ENCODE results near the gene LRRC4C.

The LRRC4C gene

GRCh38 chr11:40291329-40291728 lies 1168.1 kb downstream of the LRRC4C start:
- no peak for DNase-seq (ENCODE audit: low read depth in 2 of 2)

- no peak for DNase-seq (ENCODE audit: low read depth in 2 of 2)
Observed at GRCh38 chr11:40290171-40290631, 1169.3 kb downstream of the LRRC4C start.

- no peak for DNase-seq (ENCODE audit: low read depth in 2 of 2)
Observed at GRCh38 chr11:40289370-40289769, 1170.1 kb downstream of the LRRC4C start.

DNA sequence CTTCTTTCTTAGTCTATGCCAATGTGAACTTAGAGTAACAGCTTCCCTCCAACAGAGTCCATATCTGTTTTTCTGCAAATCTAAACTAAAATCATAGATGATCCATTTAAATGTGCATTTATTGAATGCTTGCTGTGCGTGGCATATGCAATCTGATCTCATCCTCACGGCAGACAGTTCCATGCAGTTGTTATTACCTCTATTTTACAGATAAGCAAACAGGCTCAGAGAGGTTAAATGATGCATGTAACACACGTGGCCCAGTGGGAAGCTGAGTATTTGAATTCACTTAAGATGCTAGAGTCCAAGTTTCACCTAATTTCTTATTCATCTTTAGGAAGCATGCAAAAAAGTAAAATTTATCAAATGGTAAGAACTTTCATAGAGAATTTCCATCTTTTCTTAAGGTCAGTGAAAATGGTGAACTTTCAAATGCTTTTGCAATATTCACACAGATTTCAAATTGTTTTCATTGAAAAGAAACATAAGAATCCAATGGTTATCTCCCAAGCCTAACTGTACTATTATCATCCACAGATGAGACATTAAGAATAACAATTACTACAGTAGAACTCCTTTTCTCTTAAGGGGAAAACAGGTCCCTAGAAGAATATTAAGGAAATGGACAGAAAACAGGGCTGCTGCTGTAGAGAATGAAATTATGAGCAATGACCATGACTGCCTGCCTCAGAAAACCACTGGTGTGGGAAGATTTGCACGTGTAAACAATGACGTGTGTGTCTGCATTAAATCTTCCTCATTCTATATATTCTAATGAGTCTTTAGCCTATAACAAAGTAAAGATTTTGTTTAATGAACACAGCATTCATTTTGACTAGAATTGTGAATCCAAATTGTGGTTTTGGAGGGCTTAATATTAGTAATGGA lies 1171.3 kb downstream of the LRRC4C start:
- no peak for DNase-seq (ENCODE audit: low read depth in 2 of 2)

DNA sequence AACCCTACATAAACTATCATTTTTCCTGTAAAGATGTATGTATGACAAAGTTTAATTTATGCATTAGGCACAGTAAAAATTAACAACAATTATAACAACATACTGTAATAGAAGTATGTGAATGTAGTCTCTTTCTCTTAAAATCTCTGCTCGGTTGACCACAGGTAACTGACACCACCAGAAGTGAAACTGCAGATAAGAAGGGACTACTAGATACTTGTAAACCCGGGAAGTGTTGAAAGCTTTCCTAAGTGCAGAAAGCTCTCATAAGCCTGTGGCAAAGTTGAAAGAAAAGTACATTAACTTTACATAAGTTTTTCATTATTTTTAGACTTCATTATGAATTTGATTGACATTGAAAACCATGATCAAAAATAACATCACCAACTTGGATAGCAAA lies 1173.3 kb downstream of the LRRC4C start:
- DNase-seq (ENCODE audit: low read depth in 2 of 2), result no peak

DNA sequence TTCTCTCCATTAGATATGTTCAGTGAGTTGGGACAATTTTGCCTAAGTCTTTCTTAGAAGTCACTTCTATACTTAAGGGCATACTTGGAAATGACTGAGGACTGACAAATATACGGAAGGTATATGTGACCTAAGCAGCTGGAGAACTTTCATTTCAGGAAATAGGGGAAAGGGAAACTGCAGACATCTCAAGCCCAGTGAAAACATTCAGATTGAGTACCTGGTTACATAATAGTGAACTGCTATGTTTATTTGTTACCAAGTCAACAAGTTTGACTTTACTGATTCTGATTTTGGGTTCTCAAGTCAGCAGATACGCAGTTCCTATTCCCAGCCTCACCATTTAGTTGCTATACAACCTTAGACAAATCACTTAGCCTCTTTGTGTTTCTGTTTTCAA lies 1173.9 kb downstream of the LRRC4C start:
- DNase-seq (ENCODE audit: low read depth in 2 of 2), result no peak

DNA sequence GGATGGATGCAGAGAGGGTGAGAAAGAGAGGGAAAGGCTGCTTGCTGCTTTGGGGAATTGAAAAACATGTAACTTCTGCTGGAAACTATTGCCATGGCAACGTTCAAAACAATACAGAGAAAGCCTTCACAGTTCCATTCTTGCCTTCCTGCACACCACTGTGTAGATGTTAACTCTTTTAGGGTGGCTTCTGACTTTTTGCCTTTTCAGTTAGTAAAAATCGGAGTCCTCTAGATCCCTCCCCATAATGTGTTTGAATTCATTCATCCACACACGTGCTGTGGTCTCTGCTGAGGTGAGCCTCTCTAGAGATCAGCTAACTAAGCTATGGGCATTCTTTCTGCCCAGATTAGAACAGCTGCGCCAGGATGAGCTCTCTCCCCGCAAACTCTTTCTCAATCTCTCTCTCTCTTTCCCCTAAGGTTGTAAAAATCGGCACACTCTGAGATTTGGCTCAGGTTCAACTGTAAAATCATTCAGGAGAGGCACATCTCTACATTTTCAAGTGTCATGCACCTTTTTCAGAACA lies 1178.3 kb downstream of the LRRC4C start:
- DNase-seq (ENCODE audit: low read depth in 2 of 2), result no peak

DNA sequence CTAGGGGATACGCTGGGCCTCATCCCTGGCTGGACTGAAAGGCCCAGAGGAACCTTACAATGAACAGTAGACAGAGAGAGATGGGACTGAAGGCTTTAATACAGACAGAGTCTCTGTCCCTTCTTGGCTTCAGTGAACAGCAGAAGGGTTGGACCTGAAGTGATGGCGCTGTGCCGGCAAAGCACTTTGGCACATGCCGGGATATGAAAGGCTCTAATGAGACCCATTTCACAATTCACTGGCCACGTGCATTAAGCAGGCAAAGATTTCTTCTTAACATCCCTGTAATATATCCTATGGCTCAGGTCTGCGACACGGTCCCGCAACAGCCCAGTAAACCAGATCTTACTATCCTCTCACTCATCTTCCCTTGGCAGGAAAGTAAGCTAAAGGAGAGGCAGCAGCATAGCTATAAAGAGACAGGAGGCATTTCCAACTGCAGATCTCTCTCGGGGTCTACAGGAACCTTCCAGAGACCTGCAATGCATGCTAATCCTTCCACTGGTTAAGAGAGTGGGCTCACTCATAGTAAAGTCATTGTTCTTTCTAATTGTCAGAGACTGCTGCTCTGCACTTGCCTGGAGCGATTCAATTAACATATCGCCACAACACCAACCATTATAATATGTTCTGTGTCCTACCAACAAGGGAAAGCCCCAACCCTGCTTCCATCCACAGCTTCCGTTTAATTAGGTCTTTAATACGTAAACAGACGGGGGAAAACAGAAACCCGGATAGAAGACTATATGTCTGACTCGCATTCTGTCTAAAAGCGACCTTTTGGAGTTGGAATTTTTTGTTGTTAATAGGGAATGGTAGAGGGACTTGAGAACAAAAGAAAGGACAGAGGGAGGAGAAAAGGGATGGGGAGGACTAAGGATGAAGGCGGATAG lies 1179.0 kb downstream of the LRRC4C start:
- DNase-seq (ENCODE audit: low read depth in 2 of 2), result no peak

DNA sequence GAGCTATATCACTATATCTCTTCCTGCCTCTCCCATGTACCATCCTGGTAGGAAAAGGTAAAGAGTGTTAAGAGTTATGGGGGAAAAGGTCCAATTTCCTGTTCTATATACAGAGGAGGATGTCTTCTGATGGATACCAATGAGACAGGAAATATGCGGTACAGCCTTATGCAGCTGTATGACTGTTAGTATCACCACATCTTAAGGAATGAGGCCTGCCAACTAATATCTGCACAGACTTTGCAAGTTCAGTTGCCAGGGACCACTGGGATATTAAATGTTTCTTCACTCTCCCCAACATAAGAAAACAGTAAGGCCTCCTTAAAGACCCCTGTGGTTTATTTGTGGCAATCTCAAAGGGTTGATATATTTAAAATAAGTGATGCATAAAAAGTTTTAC lies 1182.5 kb downstream of the LRRC4C start:
- no peak for DNase-seq (ENCODE audit: low read depth in 2 of 2)

- DNase-seq (ENCODE audit: low read depth in 2 of 2), result no peak
Observed at GRCh38 chr11:40274017-40274416, 1185.4 kb downstream of the LRRC4C start.

DNA sequence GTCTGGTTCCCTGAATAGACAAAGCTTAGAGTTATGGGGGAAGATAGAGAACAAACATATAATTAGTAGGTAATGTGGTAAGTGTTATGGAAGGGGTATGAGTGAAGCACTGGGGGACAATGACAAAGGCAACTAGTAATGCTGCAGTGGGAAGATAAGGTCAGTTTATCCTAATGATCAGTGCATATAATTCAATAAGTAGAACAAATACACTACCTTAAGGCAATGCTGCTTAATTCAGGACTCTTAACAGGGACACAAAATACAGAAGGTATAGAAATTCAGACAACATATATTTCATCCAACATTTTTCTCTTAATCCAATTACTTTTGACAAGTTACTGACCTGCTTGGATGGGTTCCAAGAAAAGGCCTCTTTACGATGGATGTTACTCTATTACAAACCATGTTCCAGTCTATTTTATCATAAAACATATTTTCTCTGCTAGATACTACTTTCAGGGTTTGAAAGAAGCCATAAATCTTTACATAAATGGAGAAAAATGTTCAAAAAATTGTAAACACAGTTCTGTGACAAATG lies 1186.2 kb downstream of the LRRC4C start:
- no peak for DNase-seq (ENCODE audit: low read depth in 2 of 2)

DNA sequence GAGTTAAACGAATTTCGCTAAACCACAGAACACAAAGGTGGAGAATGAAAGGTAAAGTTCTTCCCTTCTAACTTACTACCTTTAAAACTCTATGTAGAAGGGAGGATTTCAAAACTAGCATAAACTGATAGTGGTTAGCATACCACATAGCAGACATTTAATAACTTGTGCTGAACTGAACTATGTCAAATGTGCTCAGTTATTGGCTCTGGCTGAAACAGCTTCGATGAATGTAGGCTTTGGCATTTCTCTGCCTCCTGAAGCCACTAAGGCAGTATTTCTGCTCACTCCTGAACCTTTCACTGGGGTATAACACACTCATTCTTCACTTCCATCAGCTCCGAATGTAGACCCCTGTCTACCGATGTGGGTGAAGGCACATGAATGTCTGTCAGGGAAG lies 1188.1 kb downstream of the LRRC4C start:
- DNase-seq (ENCODE audit: low read depth in 2 of 2), result no peak

GRCh38 chr11:40269865-40270264 lies 1189.6 kb downstream of the LRRC4C start:
- no peak for DNase-seq (ENCODE audit: low read depth in 2 of 2)

GRCh38 chr11:40268551-40268950 lies 1190.9 kb downstream of the LRRC4C start:
- no peak for DNase-seq (ENCODE audit: low read depth in 2 of 2)

DNA sequence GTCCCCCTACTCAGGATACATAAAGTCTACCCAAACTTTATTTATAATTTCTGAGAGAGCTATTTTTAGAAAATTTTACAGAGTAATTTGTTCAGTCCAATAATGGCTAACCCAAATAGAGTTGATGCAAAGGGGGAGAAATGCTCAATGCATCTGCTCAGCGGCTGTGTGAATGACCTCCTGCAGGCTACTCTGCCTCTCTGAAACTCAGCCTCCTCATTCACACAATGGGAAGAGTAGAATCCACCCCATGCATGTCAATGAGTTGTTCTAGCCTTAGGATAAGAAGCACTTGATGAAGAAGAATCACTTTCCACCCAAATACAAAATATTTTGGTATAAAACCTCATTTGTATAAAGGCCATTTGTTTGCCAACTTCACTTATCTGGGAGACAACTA lies 1204.0 kb downstream of the LRRC4C start:
- DNase-seq (ENCODE audit: low read depth in 2 of 2), result no peak

DNA sequence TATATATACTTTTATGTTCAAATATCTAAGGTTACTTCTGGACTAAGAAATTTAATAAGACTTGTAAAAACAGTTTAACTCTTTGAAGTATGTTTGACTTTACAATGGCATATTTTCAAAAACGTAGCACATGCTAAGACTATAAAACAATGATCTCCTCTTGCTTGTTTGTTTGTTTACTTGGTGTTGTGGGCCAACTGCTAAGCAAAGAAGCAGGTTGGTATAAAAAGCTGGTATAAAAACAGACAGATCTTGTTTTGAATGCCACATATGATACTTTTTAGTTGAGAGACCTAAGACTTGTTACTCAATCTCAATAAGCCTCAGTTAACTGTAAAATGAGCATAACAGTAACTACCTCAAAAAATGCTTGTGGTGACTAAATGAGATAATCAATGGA lies 1206.3 kb downstream of the LRRC4C start:
- DNase-seq (ENCODE audit: low read depth in 2 of 2), result no peak

GRCh38 chr11:40252236-40252635 lies 1207.2 kb downstream of the LRRC4C start:
- no peak for DNase-seq (ENCODE audit: low read depth in 2 of 2)

DNA sequence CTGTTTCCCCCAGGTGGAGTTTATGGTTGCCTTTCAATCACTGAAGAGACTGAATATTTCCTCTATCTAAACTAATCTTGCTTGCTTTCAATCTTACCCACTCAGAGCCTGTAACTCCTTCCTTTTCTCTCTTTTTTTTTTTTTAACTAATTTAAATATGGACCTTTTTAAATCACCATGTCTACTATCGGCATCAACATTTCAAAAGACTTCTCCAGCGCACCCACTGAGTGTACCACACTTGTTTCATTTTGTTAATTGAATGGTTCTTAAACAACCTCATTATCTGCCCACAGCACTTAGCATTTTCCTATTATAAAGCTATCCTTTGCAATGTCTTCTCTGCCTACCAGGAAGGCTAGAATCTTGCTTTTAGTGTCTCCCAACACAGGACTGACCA lies 1212.5 kb downstream of the LRRC4C start:
- no peak for DNase-seq (ENCODE audit: low read depth in 2 of 2)

GRCh38 chr11:40241524-40242051 lies 1217.9 kb downstream of the LRRC4C start:
- DNase-seq (ENCODE audit: low read depth in 2 of 2), result no peak

DNA sequence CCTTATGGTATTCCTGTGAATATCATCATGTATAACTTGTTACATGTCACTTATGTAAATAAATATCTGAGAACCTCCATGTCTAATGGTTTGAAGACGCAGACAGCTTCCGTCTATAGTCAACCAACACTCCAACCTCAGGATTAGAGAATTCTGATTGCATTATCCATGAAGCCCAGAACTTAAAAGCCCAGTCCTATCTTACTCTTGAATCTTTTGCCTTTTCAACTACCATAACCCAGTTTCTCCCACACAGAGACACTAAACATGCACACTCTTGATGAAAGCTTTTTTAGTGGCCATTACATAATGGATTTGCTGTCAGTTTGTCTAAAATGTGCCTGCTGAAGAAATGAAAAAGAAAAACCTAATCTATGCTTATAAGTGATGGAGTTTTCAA lies 1219.2 kb downstream of the LRRC4C start:
- no peak for DNase-seq (ENCODE audit: low read depth in 2 of 2)

DNA sequence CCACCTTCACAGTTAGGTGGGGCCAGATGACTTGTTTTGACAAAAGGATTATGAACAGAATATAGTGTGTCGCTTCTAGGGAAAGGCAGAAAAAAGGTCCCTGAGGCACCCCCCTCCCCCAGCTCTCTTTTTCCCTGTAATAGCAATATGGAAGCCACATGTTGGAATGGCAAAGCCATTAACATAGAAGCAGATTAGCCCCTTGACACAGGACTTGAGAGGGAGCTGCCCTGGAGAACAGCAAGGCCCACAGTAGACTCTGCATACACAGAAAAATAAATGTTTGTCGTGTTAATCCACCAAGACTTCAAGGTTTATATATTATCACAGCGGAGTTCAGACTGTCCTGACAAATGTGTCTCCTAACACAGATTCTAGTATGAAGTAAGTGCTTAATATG lies 1222.9 kb downstream of the LRRC4C start:
- no peak for DNase-seq (ENCODE audit: low read depth in 2 of 2)

DNA sequence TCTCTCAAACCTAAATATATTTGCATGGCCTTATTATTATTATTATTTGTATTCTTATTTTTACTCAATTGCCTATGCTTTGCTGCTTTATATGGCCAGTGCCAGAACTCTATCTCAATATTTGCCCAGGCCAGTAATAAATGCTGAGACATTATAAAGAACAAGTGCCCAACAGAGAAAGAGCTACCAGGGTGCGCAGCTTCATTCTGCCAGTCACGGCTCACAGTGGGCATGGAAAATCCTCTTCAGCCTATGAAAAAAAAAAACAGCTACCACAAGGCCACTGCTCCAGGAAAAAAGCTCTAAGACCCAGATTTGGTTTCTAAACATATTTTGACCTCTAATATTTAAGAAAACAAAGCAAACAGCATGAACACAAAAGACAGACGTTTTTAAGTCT lies 1223.6 kb downstream of the LRRC4C start:
- no peak for DNase-seq (ENCODE audit: low read depth in 2 of 2)

Data from stimulated activated CD8-positive, alpha-beta memory T cell treated with anti-CD3 and anti-CD28 coated beads, Interleukin-15, amount 100 ng/mL, for 4 hours (primary cell).